Suprapubic skin (tissue), 4 donors: ENCODE measurements around the gene HERC4.

Experiments
- EP300 ChIP-seq: sonication (generic); formaldehyde crosslinking; IDR thresholded peaks from one replicate; pipeline ENCODE4 v1.6.1; 2017; ENCODE audit warnings: antibody characterized with exemption
- POLR2A ChIP-seq, 2 donors: fragments of 450-650 bp; IDR thresholded peaks; one replicate each; pipeline ENCODE4 v1.6.1; 2017; ENCODE audit warnings: antibody characterized with exemption in 2 of 2, mild to moderate bottlenecking in 2 of 2, moderate library complexity in 2 of 2
- POLR2AphosphoS5 ChIP-seq, 3 donors: sonication (generic); formaldehyde crosslinking; IDR thresholded peaks; one replicate each; pipeline ENCODE4 v1.6.1; 2017; ENCODE audit warnings: antibody characterized with exemption in 3 of 3
- TF ChIP-seq, protein P1 (sequence below), 2 donors: fragments of 200-600 bp in 1 of 2; fragments of 450-650 bp in 1 of 2; sonication (generic) in 1 of 2; IDR thresholded peaks; one replicate each; pipeline ENCODE4 v1.5.1; 2016 to 2019; ENCODE audit warnings: antibody characterized with exemption in 2 of 2, mild to moderate bottlenecking in 1 of 2, moderate library complexity in 1 of 2

DNA sequence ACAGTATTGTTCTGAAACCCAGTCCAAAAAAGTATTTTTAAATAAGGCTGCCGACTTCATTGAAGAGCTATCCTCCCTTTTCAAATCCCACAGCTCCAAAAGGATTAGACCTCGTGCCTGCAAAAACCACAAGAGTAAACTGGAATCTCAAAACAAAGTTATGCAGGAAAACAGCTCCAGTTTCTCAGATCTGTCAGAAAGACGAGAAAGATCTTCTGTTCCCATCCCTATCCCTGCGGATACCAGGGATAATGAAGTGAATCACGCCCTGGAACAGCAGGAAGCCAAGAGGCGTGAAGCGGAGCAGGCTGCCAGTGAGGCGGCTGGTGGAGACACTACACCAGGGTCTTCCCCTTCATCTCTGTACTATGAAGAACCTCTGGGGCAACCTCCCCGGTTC, 46.8 kb upstream of the HERC4 start:
- TF ChIP-seq, protein P1, sequence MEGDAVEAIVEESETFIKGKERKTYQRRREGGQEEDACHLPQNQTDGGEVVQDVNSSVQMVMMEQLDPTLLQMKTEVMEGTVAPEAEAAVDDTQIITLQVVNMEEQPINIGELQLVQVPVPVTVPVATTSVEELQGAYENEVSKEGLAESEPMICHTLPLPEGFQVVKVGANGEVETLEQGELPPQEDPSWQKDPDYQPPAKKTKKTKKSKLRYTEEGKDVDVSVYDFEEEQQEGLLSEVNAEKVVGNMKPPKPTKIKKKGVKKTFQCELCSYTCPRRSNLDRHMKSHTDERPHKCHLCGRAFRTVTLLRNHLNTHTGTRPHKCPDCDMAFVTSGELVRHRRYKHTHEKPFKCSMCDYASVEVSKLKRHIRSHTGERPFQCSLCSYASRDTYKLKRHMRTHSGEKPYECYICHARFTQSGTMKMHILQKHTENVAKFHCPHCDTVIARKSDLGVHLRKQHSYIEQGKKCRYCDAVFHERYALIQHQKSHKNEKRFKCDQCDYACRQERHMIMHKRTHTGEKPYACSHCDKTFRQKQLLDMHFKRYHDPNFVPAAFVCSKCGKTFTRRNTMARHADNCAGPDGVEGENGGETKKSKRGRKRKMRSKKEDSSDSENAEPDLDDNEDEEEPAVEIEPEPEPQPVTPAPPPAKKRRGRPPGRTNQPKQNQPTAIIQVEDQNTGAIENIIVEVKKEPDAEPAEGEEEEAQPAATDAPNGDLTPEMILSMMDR (IDR thresholded peaks at IDR 0.05), result no peak
- TF ChIP-seq POLR2AphosphoS5 (IDR thresholded peaks at IDR 0.05), result no peak
- no peak for TF ChIP-seq EP300
- no peak for TF ChIP-seq POLR2A (IDR thresholded peaks at IDR 0.05)
